Fibroblast of skin of right quadriceps (primary cell): ENCODE measurements around the gene CTR9.
A peak's percentile ranks its signal among the peaks of the same experiment; 100 is the strongest.

Experiments used
- DNase-seq: peaks from one replicate; pipeline ENCODE4 v3.0.0-alpha.2; 2013

Gene CTR9

DNA sequence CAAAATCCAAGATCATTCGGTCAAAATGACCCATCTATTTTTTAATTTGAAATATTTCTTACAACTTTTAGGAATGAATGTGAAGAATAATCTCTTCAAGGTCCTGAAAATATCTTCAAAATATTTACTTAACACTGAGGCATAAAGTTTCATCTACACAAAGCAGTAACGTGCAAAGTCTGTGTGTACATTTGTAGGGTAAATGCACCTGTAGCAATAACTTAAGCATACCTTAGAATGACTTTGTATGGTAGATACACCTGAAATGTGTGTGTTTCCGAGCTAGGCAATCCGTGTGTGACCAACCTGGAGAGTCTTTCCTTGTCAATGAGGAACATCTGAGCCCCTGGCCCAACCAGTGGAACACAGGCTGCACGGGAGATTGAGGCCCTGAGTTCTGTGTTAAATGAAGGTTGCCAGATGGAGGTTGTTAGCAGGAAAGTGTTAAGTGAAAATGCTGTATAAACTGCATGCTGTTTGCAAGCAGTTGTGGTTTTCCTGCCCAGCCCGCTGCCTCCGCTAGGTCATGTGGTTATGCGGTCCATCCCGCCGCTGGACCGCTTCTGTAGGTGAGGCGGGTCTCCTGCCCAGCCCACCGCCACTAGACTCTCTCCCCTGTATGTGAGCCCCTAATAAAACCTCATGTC is 7.6 kb upstream of the CTR9 start:
- no peak for DNase-seq

DNA sequence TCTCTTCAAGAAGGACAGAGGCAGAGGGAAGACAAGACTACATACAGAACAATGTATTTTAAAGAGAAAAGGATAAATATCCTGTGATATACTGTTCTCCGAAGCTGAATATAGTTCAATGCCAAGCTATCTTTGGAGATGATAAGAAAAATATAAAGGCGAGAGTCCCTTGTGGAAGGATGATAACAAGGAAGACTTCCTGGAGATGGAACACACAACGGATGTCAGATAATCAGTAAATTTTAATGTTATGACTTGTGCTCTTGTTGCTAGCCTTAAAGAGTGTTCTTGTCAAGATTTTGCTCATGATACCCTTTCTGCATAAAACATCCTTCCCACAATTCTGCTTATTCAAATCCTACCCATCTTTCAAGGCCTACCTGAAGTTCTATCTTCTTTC is 6.8 kb upstream of the CTR9 start:
- DNase-seq = no peak

DNA sequence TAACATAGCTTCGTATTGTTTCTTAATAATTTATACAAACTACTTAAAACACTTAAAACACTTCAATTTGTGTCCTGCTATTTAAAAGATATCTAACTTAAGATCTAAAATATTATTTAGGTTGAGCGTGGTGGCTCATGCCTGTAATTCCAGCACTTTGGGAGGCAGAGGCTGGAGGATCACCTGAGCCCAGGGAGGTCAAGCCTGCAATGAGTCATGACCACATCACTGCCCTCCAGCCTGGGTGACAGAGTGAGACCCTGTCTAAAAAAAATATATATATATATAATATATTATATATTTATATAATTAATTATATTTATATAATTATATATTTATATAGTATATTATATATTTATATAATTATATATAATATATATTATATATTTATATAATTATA is 4.2 kb upstream of the CTR9 start:
- no peak for DNase-seq

DNA sequence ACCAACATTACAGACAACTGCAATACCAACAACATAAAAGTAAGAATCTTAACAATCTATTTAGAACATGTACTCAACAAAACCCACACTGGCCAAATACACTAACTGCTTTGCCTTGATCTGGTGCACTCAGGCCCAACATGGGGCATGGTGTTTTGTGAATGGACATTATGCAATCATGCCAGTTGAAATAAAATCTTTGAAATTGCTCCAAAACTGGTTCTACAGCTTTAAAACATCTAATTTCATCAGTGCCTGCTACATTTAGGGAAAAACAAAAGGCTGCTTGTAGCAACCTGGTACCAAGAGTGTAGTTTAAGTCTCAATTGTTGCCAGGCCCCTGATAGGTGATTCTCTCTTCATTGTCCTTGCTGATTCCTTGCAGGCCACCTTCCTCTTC is 3.3 kb upstream of the CTR9 start:
- DNase-seq = no peak

DNA sequence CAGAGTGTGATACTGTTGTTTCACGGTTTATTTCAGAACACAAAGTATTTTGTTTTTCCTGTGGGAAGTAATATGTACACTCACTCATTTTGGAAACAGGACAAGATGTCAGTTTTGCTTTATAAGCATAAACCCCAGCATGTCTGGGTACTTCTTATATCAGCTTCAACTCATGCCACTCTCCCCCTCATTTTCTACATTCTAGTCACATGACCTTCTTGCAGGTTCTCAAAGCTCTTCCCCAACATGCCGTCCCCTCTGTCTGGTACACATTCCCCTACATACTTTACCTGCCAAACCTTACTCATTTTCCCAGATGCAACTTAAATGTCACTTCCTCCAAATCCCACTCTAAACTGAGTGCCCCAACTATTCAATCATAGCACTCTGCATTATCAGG is 1.6 kb upstream of the CTR9 start:
- no peak for DNase-seq

DNA sequence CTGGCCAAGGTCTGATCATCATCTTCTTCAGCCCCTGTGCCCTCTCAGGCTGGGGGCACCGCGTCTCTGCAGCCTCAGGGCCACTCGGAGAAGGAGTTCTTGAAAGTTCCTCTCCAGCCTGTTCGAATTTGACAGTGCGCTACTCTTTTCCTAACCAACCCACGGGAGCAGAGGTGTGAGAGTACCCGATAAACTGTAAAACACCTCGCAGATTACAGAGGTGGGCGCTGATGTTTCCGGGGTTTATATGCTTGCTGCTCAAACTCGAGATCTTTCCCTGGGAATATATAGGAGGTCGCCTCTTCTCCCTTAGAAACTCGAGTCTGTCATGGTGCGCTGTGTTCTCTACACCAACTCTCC is 515 bp downstream of the CTR9 start:
- no peak for DNase-seq

DNA sequence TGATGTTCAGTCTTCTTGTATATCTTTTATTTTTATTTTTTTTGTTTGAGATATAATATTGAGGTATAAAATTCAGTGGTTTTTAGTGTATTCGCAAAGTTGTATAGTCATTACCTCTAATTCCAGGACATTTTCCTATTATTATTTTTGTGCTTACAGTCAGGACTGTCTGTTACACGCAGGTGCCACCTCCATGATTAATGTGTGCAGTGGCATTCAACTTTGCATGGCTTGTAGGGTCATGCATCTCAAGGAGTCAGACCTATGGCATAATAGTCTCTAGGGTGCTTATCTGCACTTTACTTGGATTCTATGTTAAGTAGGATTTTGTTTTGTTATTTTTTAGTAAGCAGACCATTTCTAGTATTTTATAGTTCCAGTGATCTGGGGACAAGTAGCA is 1.0 kb downstream of the CTR9 start:
- DNase-seq = no peak

DNA sequence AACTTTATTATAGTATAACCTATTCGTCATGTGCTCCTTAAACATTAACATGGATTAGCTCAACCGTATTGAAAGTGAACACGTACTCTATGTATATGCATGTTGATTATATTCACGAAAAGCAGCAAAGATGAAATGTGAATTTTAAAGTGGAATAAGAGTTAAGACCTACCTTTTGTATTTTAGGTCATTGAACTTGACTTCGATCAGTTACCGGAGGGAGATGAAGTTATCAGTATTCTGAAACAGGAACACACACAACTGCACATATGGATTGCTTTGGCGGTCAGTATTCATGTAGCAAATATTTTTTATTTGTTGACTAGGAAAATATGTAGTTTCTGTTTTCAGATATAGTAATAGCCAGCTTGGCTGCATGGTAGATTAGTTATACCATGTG is 1.4 kb downstream of the CTR9 start:
- no peak for DNase-seq

DNA sequence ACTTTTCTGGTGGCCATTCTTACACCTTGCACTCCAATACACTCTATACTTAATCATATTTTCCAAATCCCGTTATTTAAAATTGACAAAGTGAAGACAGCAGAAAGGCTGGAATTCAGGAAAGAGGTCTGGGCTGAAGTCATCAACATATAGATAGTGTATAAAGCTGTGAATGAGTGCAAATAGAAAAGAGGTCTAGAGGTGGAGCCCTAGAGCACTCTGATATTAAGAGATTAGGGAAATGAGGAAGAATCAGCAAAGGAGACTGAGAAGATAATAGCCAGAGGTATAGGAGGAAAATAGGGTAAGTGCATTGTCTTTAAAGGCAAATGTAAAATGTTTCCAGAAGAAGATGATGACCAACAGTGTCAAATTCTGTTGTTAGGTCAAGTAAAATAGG is 7.9 kb downstream of the CTR9 start:
- no peak for DNase-seq

DNA sequence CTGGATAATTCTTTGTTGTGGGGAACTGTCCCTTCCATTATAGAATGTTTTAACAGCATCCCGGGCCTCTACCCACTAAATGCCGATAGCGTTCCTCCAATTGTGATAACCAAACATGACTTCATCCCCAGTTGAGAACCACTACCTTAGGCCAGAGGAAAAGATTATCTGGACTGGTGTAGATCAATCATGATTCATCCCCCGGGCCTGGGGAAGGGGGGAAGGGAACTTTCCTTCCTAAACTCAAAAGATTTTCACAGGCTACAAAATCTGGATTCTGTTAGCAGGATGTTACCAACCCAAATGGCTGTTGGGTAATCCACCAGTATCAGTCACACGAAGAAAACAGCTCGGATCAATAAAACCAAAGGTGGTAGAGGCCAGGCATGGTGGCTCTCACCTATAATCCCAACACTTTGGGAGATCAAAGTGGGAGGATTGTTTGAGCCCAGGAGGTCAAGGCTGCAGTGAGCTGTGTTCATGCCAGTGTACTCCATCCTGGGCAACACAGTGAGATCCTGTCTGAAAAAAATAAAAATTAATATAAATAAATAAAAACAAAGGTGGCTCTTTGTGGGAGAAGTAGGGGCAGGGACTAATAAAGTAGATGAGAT is 10.1 kb downstream of the CTR9 start:
- no peak for DNase-seq

DNA sequence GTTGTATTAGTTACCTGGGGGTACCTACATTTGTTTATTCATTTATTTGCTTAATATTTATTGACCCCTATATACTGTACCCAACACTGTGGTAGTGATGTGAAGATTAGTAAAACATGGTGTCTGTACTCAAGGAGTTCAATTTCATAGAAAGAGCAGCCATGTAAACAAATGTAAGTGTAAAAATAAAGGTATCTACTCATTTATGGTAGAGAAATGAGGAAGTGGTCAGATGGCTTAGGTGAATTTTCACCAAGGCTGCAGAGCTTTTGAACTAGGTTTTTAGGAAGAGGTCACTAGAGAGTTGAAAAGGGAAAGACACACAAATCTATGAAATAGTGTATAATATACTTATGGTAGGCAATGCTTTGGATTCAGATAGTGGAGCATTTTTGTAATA is 11.1 kb downstream of the CTR9 start:
- DNase-seq = no peak

DNA sequence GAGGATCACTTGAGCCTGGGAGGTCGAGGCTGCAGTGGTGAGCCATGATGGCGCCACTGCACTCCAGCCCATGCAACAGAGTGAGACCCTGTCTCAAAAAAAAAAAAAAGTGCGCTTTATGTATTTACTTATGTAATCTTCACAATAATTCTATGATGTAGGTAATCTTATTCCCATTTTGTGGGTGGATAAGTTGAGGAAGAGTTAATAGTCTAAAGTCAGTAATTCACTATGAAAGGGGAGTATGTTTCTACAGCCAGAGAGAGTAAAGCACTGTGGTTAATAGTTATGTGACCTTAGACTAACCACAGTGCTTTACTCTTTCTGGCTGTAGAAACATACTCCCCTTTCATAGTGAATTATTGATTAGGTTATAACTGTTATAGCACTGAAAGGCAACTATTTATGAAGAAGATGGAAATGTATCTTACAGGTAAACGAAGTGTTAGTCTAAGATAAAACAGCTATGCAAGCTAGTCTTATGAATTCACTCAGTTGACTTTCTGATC is 11.9 kb downstream of the CTR9 start:
- no peak for DNase-seq

DNA sequence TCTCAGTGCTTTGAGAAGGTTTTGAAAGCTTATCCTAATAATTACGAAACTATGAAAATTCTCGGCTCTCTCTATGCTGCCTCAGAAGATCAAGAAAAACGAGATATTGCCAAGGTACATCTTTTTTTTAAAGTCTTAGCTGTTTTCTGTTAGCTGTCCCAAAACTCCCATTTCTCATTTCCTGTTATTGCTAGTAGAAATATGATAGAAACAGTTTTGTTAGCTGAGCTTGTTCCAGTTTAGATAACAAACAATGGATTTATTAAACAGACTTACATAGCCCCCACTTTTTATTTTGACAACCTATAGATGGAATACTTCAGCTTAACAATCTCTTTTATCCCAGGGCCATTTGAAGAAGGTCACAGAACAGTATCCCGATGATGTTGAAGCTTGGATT is 12.7 kb downstream of the CTR9 start:
- DNase-seq = no peak

DNA sequence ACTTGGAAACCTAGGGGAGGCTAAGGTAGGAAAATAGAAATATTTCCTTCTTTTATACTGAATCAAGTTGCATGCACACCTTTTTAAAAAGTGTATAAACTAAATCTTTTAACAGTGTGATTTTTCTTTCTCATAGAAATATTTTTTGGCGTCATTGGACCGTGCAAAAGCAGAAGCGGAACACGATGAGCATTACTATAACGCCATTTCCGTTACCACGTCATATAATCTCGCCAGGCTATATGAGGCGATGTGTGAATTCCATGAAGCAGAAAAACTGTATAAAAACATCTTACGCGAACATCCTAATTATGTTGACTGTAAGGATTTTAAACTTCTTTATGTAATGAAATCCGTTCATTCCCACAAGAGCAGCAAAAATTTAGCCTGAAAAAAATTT is 13.4 kb downstream of the CTR9 start:
- no peak for DNase-seq

DNA sequence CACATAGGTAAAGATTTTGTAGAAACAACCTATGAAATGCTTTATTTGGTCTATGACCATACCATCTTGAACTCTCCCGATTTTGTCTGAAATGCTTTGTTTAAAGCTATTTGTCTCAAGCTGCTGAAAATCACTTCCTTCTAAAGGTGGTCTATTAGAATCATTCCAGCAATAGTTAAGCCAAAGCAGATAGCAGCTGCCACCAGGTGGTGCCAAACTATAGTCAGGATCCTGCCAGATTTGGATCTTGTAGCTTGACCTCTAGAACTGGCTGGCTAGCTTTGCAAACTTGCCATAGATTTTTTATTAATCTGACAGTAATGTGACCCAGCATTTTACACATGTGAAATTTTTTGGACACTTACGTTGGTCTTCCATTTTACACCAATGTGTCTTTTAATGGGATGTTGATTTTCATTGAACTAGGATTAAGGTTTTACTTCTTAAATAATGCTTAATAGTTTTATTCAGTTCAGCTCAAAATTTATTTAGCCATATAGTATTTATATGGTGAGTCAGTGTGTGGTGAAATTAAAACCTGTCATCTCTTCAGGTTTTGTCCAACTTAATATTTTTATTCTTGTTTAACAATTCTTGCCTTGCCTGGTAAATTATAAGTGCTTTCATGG is 19.7 kb downstream of the CTR9 start:
- peak; percentile 36 for DNase-seq

DNA sequence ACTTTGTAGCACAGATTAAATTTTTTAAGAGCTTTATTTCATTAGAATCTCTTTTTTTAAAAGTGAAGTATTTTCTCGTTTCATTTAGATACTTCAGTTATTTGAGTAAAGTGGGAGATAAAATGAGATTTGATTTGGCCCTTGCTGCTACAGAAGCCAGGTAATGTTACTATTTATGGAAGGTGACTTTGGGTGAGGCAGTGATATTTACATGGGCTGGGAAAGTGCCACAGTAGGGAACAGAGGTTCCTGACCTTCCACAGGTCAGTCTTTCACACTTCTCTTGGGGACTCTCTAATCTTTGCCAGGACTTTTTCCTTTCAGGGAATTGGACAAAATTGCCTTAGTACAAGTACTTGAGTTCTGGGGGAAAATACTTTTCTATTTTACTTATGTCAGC is 20.4 kb downstream of the CTR9 start:
- DNase-seq = no peak

DNA sequence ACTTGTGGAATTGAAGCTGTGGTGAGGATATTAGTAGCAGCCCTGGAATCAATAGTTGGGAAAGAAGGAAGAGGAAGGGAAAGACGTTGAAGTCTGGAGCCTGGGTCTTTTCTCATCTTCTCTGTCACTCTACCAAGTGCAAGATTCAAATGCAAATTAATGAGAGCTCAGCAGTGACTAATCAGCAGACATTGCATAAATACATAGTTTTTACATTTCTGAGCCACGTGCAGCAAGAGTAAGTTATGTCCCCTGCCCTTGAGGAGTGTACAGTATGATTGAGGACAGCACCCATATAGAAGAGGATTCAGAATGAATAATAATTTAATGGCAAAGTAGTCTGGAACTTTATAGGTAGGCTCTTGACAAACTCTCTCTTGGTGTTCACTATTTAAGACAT is 23.8 kb downstream of the CTR9 start:
- DNase-seq = no peak

DNA sequence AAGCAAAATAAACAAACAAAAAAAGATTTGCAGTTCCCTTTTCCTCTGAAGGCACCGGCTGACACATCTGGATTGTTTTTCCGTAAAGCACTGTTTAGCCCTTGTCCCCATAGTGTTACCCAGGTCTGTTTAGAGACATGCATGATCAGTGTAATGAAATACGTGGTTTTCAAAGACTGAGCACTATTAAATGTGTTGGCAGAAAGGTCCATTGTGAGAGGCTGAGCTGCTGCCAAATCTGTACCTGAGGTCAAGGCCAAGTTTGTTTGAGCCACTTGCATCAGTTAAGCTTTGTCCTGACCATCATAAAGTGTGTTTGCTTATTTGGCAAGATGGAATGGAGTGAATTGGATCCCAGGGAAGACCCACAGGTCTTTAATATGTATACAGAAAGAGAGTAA is 26.3 kb downstream of the CTR9 start:
- no peak for DNase-seq

DNA sequence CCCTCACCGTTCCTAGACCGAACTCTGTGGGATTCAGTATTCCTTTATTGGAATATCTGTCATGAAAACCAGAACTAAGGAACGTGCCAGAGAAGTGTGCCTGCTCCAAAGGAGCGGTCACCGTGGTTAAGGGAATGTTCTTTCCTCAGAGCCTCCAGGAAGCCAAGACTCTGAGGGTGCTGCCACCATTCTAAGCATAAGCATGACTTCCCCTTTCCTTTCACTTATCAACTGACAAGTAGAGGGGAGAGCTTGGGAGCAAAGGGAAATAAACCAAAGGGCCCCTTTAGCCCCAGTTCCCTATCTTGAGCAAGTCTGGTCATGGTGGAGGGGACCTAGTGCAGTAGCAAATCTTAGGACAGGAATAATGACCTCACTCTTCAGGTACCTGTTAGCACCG is 26.8 kb downstream of the CTR9 start:
- DNase-seq = no peak

DNA sequence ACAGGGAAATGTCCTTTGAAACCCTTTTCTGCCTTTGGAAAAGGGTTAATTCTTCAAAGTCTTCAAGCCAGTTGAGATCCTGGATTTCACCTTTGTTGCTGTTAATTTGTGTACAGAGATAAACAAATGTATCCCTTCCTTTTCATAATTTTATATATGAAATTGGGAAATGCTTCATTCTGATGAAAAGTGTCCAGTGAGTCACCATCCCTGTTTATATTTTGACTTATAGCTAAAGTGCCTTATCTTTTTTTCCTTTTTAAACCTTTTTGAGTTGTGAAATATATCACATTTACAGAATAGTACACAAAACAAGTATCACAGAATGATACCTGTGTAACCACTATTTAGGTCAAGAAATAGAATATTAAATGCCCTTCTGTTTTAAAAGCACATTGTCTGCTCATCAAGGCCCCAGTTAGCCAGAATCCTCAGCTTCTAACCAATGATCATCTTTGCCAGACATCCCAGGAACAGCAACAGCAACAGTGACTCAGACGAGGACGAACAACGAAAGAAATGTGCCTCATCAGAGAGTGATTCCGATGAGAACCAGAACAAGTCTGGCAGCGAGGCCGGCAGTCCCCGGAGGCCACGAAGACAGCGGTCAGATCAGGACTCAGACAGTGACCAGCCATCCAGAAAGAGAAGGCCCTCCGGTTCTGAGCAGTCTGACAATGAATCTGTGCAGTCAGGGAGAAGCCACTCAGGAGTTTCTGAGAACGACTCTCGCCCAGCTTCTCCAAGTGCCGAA is 27.3 kb downstream of the CTR9 start:
- peak; percentile 51 for DNase-seq

DNA sequence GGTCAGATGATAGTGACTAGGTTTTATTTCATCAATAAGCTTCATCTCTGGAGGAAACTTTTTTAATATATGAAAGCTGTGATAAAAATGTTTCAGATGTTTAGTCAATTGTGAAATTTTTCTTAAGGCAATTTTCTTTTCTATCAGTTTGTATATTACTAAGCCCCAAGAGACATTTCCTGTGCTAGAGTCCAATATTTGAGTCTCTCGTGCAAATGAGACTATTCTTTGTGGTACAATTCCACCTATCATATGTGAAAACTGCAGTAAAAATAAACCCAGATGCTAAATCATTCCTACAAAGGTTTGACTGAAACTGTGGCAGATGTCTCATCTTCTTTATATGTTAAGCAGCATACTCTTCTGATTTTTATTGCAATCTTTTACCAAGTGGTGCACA is 28.0 kb downstream of the CTR9 start:
- no peak for DNase-seq

DNA sequence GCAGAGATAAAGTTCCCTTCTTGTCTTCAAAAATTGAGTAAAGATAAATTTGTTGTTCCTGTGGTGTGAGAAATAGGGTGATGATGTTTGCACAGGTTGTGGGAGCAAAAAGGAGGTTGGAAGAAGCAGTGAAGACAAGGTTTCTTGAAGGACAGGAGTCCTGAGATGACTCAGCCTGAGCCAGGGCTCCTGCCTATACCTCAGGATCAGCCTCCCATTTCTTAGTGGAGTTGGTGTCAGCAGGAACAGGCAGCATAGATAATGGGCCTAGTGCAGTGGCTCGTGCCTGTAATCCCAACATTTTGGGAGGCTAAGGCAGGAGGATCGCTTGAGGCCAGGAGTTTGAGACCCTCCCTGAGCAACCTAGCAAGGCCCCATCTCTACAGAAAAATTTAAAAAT is 29.0 kb downstream of the CTR9 start:
- DNase-seq = no peak

DNA sequence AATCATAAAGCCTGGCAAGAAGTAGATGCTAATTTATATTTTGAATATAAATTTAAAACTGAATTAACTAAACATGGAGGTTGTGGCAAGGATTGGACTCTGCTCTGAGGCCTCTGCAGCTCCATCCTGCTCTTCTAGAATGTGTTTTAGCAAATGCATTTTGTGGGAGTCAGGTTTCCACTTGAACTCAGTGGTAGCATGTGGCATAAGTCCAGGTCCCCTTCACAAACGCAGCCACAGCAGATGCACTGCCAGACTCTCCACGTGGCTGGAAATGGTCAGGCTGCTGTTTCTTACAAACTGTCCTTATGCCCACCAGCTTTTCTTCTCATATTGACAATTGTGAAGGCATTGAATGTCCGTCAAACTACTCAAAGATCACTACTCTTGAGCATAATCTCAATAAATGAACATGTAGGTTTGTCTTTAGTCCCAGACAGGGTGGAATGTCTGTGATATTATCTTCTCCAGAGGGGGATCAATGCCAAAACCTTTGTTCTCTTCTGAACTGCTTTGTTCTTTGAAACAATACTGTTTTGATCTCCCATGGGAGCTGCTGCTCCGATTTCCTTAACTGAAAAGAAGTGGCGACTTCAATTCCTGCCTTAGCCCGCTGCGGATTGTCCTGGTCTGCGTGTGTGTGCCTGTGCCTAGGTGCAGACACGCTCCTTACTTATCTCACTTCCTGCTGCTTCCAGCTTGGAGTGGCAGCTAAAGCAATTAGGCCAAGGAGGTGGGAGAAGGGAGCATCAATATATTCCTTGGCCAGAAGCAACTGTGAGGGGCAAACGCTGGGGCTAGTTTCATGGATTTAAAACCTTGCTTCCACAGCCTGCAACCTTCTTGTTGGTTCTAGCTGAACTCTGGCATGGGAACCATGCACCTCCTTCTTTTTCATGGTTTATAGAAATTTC is 33.4 kb downstream of the CTR9 start:
- no peak for DNase-seq
